Endometrium (tissue), 2 donors: Measurements from ENCODE around the gene RASA4B.

ENCODE experiments used
- FAIRE-seq: peaks from 2 replicates; lab custom pipeline; 2012; peaks lifted over from hg19 to GRCh38; lab: Jason Lieb, UNC
- donor health status: control.
- donor health status: control.

Gene RASA4B

DNA sequence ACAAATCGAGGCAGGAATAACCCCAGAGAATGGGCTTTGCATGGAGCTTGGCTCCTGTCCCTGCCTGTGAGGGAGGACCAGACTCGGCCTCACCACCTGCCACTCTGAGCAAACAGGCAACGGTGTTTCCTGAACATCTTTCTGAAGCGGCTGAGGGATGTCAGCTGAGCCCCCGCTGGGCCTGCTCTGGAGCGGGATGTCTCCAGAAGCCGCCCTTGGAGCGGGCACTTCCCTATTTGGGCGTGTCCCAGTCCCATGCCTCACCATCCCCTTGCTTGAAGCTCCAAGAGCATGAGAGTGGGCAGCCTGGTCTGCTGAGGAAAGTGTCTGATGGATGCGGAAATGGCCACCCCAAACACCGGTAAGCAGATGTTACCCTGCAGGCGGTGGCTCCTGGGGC lies 63.1 kb downstream of the RASA4B start:
- FAIRE-seq = no peak

DNA sequence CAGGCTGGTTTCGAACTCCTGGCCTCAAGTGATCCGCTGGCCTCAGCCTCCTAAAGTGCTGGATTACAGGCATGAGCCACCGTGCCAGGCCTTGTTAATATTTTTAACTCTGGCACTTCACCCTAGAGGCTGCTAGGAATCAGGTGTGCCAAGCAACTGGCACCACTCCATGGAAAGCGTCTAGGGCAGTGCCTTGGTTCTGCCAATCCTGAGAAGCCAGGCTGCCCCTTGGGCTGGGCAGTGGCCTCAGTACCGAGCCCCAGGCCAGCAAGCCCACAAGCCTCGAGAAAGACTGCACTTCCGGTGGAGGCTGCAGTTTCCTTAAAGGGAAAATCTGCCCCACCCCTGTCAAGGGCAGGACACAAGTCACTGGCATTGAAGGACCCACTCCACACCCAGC lies 64.3 kb downstream of the RASA4B start:
- no peak for FAIRE-seq

DNA sequence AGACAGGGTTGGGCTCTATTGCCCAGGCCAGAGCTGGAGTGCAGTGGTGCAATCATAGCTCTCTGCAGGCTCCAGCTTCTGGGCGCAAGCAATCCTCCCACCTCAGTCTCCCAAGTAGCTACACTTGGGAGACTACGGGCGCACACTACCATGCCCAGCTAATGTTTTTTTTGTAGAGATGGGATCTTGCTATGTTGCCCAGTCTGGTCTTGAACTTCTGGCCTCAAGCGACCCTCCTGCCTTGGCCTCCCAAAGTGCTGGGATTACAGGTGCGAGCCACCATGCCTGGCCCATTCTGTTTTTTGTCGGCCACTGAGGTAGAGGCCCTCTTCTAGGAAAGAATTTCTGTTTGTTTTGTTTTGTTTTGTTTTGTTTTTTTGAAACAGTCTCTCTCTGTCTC lies 65.1 kb downstream of the RASA4B start:
- FAIRE-seq = no peak

DNA sequence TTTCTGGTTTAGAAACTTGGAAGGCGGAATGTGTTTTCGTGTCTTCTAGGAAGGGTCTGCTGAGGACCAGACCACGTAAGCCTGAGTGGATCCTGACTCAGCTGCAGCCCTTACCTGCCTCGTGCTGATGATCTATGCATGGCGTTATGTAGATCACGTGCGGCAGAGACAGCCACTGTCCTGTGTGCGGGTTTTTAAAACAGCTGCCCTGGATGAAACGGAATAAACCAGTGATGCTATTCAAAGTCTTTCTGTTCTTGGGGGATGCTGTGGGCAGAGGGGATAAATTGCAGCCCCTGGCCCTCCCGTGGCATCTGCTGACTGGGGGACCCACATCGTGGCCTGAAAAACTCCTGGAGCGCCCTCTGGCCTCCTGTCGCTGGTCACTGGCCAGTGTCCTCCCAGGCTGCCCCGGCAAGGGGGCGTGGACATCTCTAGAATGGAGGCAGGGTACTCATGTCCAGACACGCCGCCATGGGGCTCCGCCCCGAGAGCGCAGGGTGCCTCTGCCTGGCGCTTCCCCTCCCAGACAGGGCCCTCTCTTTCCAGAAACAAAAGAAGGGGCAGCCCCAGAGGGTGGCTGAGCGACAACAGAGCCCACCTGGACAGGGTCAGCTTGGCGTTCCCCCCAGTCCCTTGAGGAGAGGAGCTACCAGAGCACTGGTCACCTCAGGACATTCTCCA lies 66.1 kb downstream of the RASA4B start:
- FAIRE-seq = no peak

DNA sequence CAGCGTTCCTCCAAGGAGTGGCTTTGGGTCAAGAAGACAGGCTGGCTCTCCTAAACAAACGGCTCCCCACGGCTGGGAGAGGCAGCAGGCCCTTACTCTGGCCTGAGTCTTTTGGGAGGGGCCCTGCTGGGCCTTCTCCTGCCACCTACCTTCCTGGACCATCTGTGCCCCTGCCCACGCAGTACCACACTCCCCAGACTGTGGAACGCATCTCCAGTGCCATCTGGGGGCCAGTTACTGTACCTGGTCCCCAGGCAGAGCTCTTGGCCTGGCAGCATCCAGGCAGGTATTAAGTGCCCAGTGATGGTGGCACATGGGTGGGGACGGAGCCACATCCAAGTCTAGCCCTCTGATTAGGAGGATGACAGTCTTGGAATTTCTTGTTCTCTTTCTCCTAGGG lies 67.3 kb downstream of the RASA4B start:
- no peak for FAIRE-seq

DNA sequence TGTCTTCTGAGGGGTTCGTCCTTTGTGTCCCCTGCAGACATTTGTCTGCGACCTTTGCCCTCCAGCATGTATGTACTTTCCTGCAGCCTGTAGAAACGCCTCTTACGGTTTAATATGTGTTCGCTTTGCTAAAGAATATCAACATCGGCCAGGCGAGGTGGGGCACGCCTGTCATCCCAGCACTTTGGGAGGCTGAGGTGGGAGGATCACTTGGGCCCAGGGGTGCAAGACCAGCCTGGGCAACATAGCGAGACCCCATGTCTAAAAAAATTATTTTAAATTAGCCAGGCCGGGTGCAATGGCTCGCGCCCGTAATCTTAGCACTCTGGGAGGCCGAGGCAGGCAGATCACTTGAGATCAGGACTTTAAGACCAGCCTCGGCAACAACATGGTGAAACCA lies 68.4 kb downstream of the RASA4B start:
- FAIRE-seq = no peak

DNA sequence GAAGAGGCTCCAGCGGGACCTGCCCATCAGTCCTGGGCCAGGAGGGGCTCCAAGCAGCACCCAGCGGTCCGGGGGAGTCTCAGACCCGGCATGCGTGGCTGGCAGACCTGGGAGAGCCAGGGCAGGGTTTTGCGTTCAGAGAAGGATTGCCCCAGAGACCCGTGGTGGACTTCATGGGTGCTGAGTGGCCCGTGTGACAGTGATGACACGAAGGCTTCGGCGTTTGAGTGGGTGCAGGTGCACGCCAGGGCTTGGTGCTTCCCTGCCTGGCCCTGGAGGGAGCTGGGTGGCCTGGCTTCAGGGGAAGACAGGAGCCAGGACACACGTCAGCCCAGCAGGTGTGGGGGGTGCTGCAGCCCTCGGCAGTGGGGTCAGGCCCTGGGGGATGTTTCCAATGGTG lies 70.3 kb downstream of the RASA4B start:
- no peak for FAIRE-seq

DNA sequence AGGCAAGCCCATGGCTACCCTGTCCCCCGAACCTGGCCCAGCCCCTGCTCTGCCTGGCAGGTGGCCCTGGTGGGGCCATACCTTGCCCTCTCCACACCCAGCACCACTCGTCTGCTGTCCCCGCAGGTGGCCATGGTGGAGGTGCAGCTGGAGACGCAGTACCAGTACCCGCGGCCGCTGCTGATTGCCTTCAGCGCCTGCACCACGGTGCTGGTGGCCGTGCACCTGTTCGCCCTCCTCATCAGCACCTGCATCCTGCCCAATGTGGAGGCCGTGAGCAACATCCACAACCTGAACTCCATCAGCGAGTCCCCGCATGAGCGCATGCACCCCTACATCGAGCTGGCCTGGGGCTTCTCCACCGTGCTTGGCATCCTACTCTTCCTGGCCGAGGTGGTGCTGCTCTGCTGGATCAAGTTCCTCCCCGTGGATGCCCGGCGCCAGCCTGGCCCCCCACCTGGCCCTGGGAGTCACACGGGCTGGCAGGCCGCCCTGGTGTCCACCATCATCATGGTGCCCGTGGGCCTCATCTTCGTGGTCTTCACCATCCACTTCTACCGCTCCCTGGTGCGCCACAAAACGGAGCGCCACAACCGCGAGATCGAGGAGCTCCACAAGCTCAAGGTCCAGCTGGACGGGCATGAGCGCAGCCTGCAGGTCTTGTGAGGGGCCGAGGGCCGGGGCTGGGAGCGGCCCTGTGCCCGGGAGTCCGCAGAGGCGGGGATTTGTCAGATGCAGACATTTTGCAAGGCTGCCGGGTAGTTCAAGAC lies 71.0 kb downstream of the RASA4B start:
- no peak for FAIRE-seq

DNA sequence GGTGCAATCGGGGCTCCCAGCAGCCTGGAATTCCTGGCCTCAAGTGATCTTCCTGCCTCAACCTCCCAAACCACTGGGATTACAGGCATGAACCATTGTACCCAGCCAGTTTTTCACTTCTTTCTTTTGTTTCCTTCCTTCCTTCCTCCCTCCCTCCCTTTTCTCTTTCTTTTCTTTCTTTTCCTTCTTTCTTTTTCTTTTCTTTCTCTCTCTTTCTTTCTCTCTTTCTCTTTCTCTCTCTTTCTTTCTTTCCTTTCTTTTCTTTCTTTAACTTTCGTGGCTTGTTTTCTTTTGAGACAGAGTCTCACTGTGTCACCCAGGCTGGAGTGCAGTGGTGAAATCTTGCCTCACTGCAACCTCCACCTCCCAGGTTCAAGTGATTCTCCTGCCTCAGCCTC lies 71.9 kb downstream of the RASA4B start:
- FAIRE-seq = no peak

DNA sequence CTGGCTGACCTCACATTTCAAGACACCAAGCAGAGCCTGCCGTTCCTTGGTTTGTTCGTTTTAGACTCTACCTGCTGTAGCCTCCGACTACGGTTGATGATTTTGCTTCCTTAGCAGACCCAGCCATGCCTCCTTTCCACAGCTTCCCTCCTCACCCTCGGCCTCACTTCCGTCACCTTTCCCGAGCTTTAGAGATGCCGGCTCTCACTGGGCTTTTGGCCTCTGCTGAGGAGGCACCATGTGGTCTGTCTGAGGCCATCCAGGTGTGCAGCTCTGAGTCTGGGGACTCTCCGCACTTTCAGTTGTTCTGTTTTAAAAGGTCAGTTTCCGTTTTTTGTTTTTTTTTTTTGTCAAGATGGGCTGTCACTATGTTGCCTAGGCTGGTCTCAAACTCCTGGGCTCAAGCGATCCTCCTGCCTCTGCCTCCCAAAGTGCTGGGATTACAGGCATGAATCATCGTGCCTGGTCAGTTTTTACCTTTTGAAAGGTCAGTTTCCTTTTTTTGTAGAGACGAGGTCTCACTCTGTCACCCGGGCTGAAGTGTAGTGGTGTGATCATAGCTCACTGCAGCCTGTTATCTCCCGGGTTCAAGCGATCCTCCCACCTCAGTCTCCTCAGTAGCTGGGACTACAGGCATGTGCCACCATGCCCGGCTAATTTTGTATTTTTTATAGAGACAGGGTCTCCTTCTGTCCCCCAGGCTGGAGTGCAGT lies 72.5 kb downstream of the RASA4B start:
- no peak for FAIRE-seq

DNA sequence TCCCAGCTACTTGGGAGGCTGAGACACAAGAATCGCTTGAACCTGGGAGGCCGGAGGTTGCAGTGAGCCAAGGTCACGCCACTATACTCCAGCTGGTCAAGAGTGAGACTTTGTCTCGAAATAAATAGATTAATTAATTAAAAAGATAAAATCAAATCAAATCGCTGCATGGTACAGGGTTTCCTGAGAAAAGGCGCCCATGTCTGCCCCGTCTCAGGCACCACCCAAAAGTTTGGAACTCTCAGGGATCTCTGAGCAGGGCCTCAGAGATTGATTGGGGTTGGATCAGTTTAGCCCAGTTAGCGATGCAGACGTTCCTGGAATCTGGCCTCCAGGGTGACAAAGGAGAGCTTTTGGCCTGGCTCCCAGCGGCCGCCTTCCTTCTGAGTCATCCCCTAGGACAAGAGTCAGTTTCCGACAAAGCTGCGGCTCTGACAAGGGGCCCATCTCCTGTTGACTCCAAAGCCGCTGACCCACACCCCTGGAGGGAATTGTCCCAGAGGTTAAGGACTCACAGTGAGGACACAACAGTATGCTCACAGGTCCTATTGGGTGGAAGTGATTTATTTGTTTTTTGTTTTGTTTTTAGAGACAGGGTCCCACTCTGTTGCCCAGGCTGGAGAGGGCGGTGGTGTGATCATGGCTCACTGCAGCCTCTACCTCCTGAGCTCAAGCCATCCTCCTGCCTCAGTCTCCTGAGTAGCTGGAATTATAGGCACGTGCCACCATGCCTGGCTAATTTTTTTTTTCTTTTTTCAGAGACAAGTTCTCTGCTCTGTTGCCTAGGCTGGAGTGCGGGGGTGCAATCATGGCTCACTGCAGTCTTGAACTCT lies 77.4 kb downstream of the RASA4B start:
- no peak for FAIRE-seq

DNA sequence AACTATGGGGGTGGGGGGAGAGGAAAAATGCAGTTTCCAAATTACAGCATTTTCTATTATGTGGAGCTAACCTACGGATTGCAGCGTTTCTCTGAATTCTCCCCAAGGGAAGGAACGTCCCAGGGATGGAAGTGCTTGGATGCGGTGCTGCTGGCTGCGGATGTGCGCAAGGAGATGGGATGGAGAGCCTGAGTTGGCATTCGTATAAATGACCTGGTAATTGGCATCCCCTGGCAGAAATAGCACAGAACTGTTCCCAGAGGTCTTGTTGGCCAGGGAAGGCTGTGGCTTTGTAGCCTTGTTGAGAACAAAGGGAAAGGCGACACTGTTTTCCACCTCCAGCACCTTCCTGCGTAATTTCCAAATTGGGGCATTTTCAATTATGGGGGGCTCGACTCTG lies 81.5 kb downstream of the RASA4B start:
- FAIRE-seq = no peak

DNA sequence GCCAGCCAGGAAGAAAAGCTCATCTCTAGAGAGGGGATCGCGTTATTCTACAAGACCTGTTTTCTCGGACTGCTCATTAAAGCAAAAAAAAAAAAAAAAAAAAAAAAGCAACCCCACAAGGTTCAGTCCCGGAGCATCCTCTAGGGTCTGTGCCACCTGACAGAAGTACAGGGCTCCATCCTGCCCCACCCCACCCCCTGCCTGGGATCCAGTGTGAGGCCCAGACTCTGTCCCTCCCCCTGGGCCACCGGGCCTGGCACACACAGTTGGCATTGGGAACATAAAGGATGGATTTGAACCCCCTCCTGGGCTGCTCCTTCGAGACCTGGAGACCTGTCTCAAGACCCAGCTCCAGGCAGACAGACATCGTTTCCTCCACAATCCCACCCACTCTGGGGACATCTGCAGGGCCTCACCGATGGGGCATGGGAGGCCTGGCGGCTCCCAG lies 83.5 kb downstream of the RASA4B start:
- FAIRE-seq = no peak

DNA sequence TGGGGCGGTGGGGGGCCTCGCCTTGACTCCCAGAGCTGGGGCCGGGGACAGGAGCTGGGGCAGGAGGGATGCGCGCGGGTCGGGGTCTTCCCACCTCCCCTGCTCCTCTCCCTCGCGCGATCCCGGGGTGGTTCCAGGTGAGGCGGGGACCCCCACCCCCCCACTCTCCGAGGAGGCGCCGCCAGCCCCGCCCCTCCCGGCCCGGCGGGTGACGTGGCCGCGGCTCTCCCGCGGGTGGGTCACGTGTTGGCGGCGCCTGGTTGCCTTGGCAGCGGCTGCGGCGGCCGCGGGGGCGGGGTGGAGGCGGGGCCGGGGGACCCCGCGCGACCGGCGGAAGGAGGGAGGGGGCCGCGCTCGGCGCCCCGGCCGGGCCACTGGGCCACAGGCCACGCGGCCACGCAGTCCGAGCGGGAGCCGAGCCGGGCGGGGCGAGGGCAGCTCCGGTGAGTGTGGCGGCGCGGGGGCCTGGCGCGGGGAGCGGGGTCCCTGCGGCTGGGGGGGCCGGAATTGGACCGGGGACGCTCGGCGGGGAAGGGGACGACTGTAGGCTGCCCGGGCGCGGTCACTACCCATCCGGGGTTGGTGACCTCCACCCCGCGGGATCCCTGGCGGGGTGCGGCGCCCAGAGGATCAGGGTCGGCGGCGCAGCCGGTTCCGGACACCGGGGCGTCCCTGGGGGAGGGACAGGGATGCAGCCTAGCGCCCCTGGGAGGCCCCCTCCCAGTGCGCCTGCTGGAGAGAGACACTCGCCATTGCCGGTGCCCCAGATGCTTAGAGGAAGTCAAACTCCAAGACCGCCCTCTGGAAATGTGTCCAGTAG lies 84.1 kb downstream of the RASA4B start, which contains the start of gene ORAI2:
Gene ORAI2, plus strand, starts transcription at position 357 of the 820 bp plus-strand sequence. CDS start 5,382 bp downstream, outside the sequence.
- no peak for FAIRE-seq
